ENCODE measurements around the gene AFF2.

DNA sequence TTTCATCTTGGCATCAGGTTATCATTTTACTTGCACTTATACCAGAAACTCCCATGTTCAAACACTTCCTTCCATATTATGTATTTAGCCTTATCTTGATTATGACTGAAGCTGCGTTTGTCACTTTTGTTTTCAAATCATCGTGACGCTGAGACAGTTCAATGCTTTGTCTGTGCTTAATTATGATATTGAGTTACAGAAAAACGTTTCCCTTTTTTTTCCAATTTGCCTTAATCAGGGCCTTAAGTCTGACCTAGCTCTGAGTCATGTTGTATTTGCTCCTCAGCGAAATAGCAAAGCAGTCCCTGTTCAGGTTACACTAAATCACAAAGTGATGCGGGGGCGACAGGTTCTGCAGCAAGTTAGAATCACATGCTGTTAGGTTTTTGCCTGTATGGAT lies 254.7 kb downstream of the AFF2 start:
- TF ChIP-seq, protein P1, sequence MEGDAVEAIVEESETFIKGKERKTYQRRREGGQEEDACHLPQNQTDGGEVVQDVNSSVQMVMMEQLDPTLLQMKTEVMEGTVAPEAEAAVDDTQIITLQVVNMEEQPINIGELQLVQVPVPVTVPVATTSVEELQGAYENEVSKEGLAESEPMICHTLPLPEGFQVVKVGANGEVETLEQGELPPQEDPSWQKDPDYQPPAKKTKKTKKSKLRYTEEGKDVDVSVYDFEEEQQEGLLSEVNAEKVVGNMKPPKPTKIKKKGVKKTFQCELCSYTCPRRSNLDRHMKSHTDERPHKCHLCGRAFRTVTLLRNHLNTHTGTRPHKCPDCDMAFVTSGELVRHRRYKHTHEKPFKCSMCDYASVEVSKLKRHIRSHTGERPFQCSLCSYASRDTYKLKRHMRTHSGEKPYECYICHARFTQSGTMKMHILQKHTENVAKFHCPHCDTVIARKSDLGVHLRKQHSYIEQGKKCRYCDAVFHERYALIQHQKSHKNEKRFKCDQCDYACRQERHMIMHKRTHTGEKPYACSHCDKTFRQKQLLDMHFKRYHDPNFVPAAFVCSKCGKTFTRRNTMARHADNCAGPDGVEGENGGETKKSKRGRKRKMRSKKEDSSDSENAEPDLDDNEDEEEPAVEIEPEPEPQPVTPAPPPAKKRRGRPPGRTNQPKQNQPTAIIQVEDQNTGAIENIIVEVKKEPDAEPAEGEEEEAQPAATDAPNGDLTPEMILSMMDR (IDR thresholded peaks at IDR 0.05): no peak
- TF ChIP-seq POLR2A (IDR thresholded peaks at IDR 0.05): no peak
